ENCODE results near the gene SUMF1.
"Not testable (repeated sequence)": the region's sequence is repeated elsewhere in the genome, so short reads cannot be mapped to it uniquely, and the experiment has no call there.

Gene SUMF1

GRCh38 chr3:4462369-4463040 lies 4.6 kb downstream of the SUMF1 start:
- DNase-seq (ENCODE audit: low read depth in 1 of 2, low spot score in 1 of 2) = no peak

GRCh38 chr3:4461468-4462090 lies 5.5 kb downstream of the SUMF1 start:
- DNase-seq (ENCODE audit: low read depth in 1 of 2, low spot score in 1 of 2) = no peak

- DNase-seq (ENCODE audit: low read depth in 1 of 2, low spot score in 1 of 2) = no peak
Observed at GRCh38 chr3:4460334-4460733, 6.7 kb downstream of the SUMF1 start.

- DNase-seq (ENCODE audit: low read depth in 1 of 2, low spot score in 1 of 2) = no peak
Observed at GRCh38 chr3:4458961-4459360, 8.1 kb downstream of the SUMF1 start.

GRCh38 chr3:4456780-4457179 lies 10.3 kb downstream of the SUMF1 start:
- not testable (repeated sequence) for DNase-seq (ENCODE audit: low read depth in 1 of 2, low spot score in 1 of 2)

GRCh38 chr3:4454142-4454541 lies 12.9 kb downstream of the SUMF1 start:
- no peak for DNase-seq (ENCODE audit: low read depth in 1 of 2, low spot score in 1 of 2)

GRCh38 chr3:4449043-4449805 lies 17.8 kb downstream of the SUMF1 start:
- no peak for DNase-seq (ENCODE audit: low read depth in 1 of 2, low spot score in 1 of 2)

GRCh38 chr3:4448187-4448586 lies 18.9 kb downstream of the SUMF1 start:
- no peak for DNase-seq (ENCODE audit: low read depth in 1 of 2, low spot score in 1 of 2)

GRCh38 chr3:4447295-4447999 lies 19.6 kb downstream of the SUMF1 start:
- DNase-seq (ENCODE audit: low read depth in 1 of 2, low spot score in 1 of 2) = no peak

GRCh38 chr3:4440951-4441350 lies 26.1 kb downstream of the SUMF1 start:
- DNase-seq (ENCODE audit: low read depth in 1 of 2, low spot score in 1 of 2) = no peak

- DNase-seq (ENCODE audit: low read depth in 1 of 2, low spot score in 1 of 2) = no peak
Observed at GRCh38 chr3:4438296-4438695, 28.8 kb downstream of the SUMF1 start.

- no peak for DNase-seq (ENCODE audit: low read depth in 1 of 2, low spot score in 1 of 2)
Observed at GRCh38 chr3:4432259-4432658, 34.8 kb downstream of the SUMF1 start.

- no peak for DNase-seq (ENCODE audit: low read depth in 1 of 2, low spot score in 1 of 2)
Observed at GRCh38 chr3:4429648-4430350, 37.3 kb downstream of the SUMF1 start.

GRCh38 chr3:4426782-4427344 lies 40.2 kb downstream of the SUMF1 start:
- no peak for DNase-seq (ENCODE audit: low read depth in 1 of 2, low spot score in 1 of 2)

GRCh38 chr3:4426261-4426781 lies 40.7 kb downstream of the SUMF1 start:
- no peak for DNase-seq (ENCODE audit: low read depth in 1 of 2, low spot score in 1 of 2)

- DNase-seq (ENCODE audit: low read depth in 1 of 2, low spot score in 1 of 2) = no peak
Observed at GRCh38 chr3:4425707-4426106, 41.4 kb downstream of the SUMF1 start.

GRCh38 chr3:4425055-4425454 lies 42.0 kb downstream of the SUMF1 start:
- no peak for DNase-seq (ENCODE audit: low read depth in 1 of 2, low spot score in 1 of 2)

- no peak for DNase-seq (ENCODE audit: low read depth in 1 of 2, low spot score in 1 of 2)
Observed at GRCh38 chr3:4421121-4421520, 45.9 kb downstream of the SUMF1 start.

GRCh38 chr3:4419920-4420319 lies 47.1 kb downstream of the SUMF1 start:
- DNase-seq (ENCODE audit: low read depth in 1 of 2, low spot score in 1 of 2) = no peak

- no peak for DNase-seq (ENCODE audit: low read depth in 1 of 2, low spot score in 1 of 2)
Observed at GRCh38 chr3:4419386-4419785, 47.7 kb downstream of the SUMF1 start.

GRCh38 chr3:4418156-4418555 lies 48.9 kb downstream of the SUMF1 start:
- DNase-seq (ENCODE audit: low read depth in 1 of 2, low spot score in 1 of 2) = no peak
